Neural progenitor cell (in vitro differentiated cells): ENCODE results near the gene PTHLH. TPM values are rescaled to one million over a fixed set of nuclear protein-coding genes. Genes with fewer than 3 reads are reported as not detected.

Experiments used
- DNase-seq: peaks from one replicate; pipeline ENCODE4 v3.0.0-alpha.2; 2016; ENCODE audit warnings: low spot score
- H2AFZ ChIP-seq: fragments of 200-600 bp; sonication (generic); replicated peaks from 2 replicates; pipeline ENCODE4 v1.6.1; 2016; ENCODE audit warnings: antibody characterized with exemption
- H3F3A ChIP-seq: fragments of 200-600 bp; sonication (generic); 2 replicates; pipeline ENCODE4 v1.6.1; 2016; ENCODE audit warnings: antibody characterized with exemption, low read depth
- H3K27ac ChIP-seq: fragments of 200-600 bp; sonication (generic); 2 replicates; pipeline ENCODE4 v1.5.1; 2016; ENCODE audit warnings: mild to moderate bottlenecking
- H3K27me3 ChIP-seq: fragments of 200-600 bp; sonication (generic); 2 replicates; pipeline ENCODE4 v1.6.1; 2016; ENCODE audit warnings: mild to moderate bottlenecking, moderate library complexity
- H3K36me3 ChIP-seq: fragments of 200-600 bp; sonication (generic); 2 replicates; pipeline ENCODE4 v1.5.1; 2016
- H3K4me1 ChIP-seq: fragments of 200-600 bp; sonication (generic); 2 replicates; pipeline ENCODE4 v1.6.1; 2016; ENCODE audit warnings: mixed run types
- H3K4me2 ChIP-seq: fragments of 200-600 bp; sonication (generic); 2 replicates; pipeline ENCODE4 v1.6.1; 2016
- H3K4me3 ChIP-seq: fragments of 200-600 bp; sonication (generic); 2 replicates; pipeline ENCODE4 v1.5.1; 2016
- H3K79me2 ChIP-seq: fragments of 200-600 bp; sonication (generic); 2 replicates; pipeline ENCODE4 v1.6.1; 2016; ENCODE audit warnings: low read depth
- H3K9ac ChIP-seq: fragments of 200-600 bp; sonication (generic); 2 replicates; pipeline ENCODE4 v1.6.1; 2016
- H3K9me3 ChIP-seq: fragments of 200-600 bp; sonication (generic); 2 replicates; pipeline ENCODE4 v1.5.1; 2016; ENCODE audit warnings: low read depth
- H4K20me1 ChIP-seq: fragments of 200-600 bp; sonication (generic); 2 replicates; pipeline ENCODE4 v1.6.1; 2016; ENCODE audit warnings: low read depth
- H3K27ac Mint-ChIP-seq: 3 replicates; pipeline ENCODE4 v1.8.0; 2021; ENCODE audit warnings: mixed read lengths
- H3K27me3 Mint-ChIP-seq: 2 replicates; pipeline ENCODE4 v1.8.0; 2022; ENCODE audit warnings: low read depth, mild to moderate bottlenecking, inconsistent platforms, moderate library complexity, mixed read lengths; ENCODE audit not compliant: insufficient read depth
- H3K36me3 Mint-ChIP-seq: 3 replicates; pipeline ENCODE4 v1.8.0; 2021; ENCODE audit warnings: mixed read lengths
- H3K4me1 Mint-ChIP-seq: 3 replicates; pipeline ENCODE4 v1.8.0; 2021; ENCODE audit warnings: mixed read lengths
- H3K4me3 Mint-ChIP-seq: 3 replicates; pipeline ENCODE4 v1.8.0; 2021; ENCODE audit warnings: mild to moderate bottlenecking, moderate library complexity, mixed read lengths
- H3K9me3 Mint-ChIP-seq: 3 replicates; pipeline ENCODE4 v1.8.0; 2020; ENCODE audit warnings: mixed read lengths
- EZH2 ChIP-seq: fragments of 200-600 bp; sonication (generic); IDR thresholded peaks from 2 replicates; pipeline ENCODE4 v1.6.1; 2017; ENCODE audit warnings: antibody characterized with exemption, mild to moderate bottlenecking, moderate library complexity
- EZH2phosphoT487 ChIP-seq: fragments of 200-600 bp; sonication (generic); IDR thresholded peaks from 2 replicates; pipeline ENCODE4 v1.6.1; 2017; ENCODE audit warnings: antibody characterized with exemption
- small RNA-seq: library from RNA; depleted of rRNA; stranded (forward); fragments of <200 nt; gene quantifications from one replicate; pipeline ENCODE3, GENCODE V24; 2015
- total RNA-seq: library from RNA; depleted of rRNA; stranded (reverse); fragments of >200 nt; gene quantifications from 2 replicates; pipeline ENCODE4 v1.2.3, GENCODE V29; 2015; ENCODE audit warnings: low replicate concordance
- TF ChIP-seq, protein P1 (sequence below): fragments of 200-600 bp; sonication (generic); IDR thresholded peaks from 2 replicates; pipeline ENCODE4 v1.5.1; 2017; ENCODE audit warnings: antibody characterized with exemption, mild to moderate bottlenecking

Gene PTHLH
- total RNA-seq, 1 donor from 2014 or later, result not detected

DNA sequence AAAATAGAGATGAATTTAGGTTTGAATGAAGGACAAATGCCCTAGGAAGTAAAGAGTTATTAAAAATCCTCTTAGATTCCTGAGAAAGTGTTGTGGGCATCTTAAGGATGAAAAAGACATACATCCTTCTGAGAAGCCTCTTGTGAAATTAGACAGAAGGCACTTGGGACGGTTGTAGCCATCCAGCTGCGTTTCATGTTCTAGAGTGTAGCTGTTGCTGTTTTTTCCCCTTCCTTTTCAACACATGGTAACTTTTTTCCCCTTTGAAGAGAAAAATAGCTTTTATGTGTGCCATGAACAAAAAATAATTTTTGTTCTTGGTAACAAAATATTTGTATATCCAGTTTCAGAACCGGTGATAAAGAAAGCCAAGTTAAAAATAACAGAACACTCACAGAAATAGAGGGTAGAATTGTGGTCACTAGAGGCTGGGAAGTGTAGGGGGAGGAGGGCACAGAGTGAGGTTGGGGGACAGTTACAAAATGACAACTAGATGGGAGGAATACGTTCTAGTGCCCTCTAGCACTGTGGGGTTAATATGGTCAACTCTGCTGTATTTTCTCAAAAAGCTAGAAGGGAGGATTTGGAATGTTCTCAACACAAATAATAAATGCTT lies 58.4 kb downstream of the PTHLH start:
- Mint-ChIP-seq H3K27ac (no peak overlapping the region), H3K4me3 (no peak overlapping the region)

DNA sequence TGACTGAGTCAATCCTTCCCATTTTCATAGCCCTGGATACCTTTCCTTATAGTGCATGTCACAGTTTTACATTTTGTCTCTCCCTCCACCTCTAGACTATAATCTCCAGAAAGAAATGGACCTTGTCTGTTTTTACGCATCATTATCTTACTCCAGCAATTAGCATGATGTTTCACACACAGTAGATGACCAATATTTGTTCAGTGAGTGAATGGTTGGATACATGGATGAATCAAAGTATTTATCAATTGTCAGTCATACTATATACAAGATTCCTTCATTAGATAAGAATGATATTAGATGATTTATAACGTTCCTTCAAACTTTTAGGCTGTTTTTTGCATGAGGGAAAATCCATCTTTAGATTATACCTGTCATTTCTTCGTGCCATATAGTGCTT lies 61.1 kb downstream of the PTHLH start:
- Mint-ChIP-seq H3K36me3 (no peaks in the 10 kb centered on the region), H3K9me3 (no peaks in the 10 kb centered on the region), H3K27me3 (no peaks in the 10 kb centered on the region), H3K4me1 (no peaks in the 10 kb centered on the region), H3K27ac (no peak overlapping the region), H3K4me3 (no peak overlapping the region)
- Histone ChIP-seq H3K36me3 (no peaks in the 10 kb centered on the region), H3K4me2 (no peak overlapping the region), H3K27me3 (no peaks in the 10 kb centered on the region), H3K9ac (no peak overlapping the region), H3K9me3 (no peaks in the 10 kb centered on the region), H3K4me1 (no peaks in the 10 kb centered on the region), H2AFZ (no peak overlapping the region), H3K27ac (no peak overlapping the region), H4K20me1 (no peaks in the 10 kb centered on the region), H3K4me3 (no peak overlapping the region), H3F3A (no peaks in the 10 kb centered on the region), H3K79me2 (no peaks in the 10 kb centered on the region)
- no peak for TF ChIP-seq EZH2phosphoT487
- no peak for TF ChIP-seq EZH2
- TF ChIP-seq, protein P1, sequence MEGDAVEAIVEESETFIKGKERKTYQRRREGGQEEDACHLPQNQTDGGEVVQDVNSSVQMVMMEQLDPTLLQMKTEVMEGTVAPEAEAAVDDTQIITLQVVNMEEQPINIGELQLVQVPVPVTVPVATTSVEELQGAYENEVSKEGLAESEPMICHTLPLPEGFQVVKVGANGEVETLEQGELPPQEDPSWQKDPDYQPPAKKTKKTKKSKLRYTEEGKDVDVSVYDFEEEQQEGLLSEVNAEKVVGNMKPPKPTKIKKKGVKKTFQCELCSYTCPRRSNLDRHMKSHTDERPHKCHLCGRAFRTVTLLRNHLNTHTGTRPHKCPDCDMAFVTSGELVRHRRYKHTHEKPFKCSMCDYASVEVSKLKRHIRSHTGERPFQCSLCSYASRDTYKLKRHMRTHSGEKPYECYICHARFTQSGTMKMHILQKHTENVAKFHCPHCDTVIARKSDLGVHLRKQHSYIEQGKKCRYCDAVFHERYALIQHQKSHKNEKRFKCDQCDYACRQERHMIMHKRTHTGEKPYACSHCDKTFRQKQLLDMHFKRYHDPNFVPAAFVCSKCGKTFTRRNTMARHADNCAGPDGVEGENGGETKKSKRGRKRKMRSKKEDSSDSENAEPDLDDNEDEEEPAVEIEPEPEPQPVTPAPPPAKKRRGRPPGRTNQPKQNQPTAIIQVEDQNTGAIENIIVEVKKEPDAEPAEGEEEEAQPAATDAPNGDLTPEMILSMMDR, result no peak
- no peak for DNase-seq

More for the DNA sequence above, 58.4 kb downstream of the PTHLH start:
- Mint-ChIP-seq H3K4me1 (no peaks in the 10 kb centered on the region), H3K27me3 (peaks cover 3% of the 10 kb centered on the region), H3K9me3 (peaks cover 2% of the 10 kb centered on the region), H3K36me3 (no peaks in the 10 kb centered on the region)
- Histone ChIP-seq H3K4me1 (no peaks in the 10 kb centered on the region), H3K79me2 (no peaks in the 10 kb centered on the region), H3K27ac (no peak overlapping the region), H3K36me3 (no peaks in the 10 kb centered on the region), H3K9me3 (no peaks in the 10 kb centered on the region), H3K4me2 (no peak overlapping the region), H4K20me1 (no peaks in the 10 kb centered on the region), H3K4me3 (no peak overlapping the region), H3K27me3 (no peaks in the 10 kb centered on the region), H2AFZ (no peak overlapping the region), H3K9ac (no peak overlapping the region), H3F3A (no peaks in the 10 kb centered on the region)
- no peak for TF ChIP-seq EZH2phosphoT487
- no peak for TF ChIP-seq EZH2
- TF ChIP-seq, protein P1, result no peak
- DNase-seq, result no peak

Small RNA genes lying within 50 kb of the gene (small RNA-seq; reads per million reads assigned to genes)
- not detected for gene AC008011.1

Other genes starting within 250 kb of the PTHLH start
- 21.6 and 24.9 TPM in 2 replicates for gene KLHL42, start 192.5 kb downstream of the PTHLH start, total RNA-seq
- gene MANSC4, start 192.5 kb downstream of the PTHLH start, total RNA-seq, result 0.12 TPM in 1 of 2 replicates, not detected in the other
- gene CCDC91, start 217.7 kb upstream of the PTHLH start, total RNA-seq, result 24.8 and 35.8 TPM in 2 replicates